Left hindlimb (tissue), 1 donor: ENCODE data around the gene P2RX7.

Source experiments
- DNase-seq: peaks from one replicate; pipeline ENCODE4 v3.0.0-alpha.2; 2018

The P2RX7 gene

DNA sequence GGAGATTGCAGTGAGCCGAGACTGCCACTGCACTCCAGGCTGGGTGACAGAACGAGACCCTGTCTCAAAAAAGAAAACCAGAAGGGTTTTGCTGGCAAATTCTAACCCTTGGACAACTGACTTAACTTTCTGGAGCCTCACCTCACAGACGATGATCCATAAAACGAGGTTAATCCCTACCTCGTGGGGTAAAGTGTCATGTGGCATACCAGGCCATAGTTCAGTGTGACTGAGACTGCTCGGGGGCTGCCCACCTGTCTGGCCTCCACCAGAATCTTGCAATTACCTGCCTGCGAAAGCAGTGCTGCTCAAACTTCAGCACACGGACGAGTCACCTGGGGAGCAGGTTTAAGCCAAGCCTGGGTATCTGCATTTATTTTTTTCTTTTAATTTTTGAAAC, 104.1 kb downstream of the P2RX7 start:
- no peak for DNase-seq

- DNase-seq, result no peak
These were observed 104.7 kb downstream of the P2RX7 start for GRCh38 chr12:121237415-121237814.
